Activated B cell treated with CpG ODN at 0.5 μM for 24 hours (primary cell): Measurements from ENCODE around the gene HCFC1. TPM values are rescaled to one million over a fixed set of nuclear protein-coding genes. Genes with fewer than 3 reads are reported as not detected.
A peak's percentile ranks its signal among the peaks of the same experiment; 100 is the strongest.

Source experiments
- ATAC-seq: fragments of 200-7000 bp; cut with Tn5 transposase; one replicate; pipeline ENCODE4 v1.10.0; 2021; ENCODE audit warnings: low read depth, mild to moderate bottlenecking, moderate library complexity
- CTCF ChIA-PET: fragments of 350-600 bp; sonication (Branson Sonifier 250); formaldehyde crosslinking; loops from one replicate; lab custom pipeline; 2021; ENCODE audit warnings: antibody characterized with exemption; lab: Charles Lee
- POLR2A ChIA-PET: fragments of 350-600 bp; sonication (Branson Sonifier 250); formaldehyde crosslinking; loops from one replicate; lab custom pipeline; 2021; ENCODE audit warnings: antibody characterized with exemption; lab: Charles Lee
- DNase-seq: peaks from one replicate; pipeline ENCODE4 v3.0.0; 2022
- H3K27ac Mint-ChIP-seq: one replicate; pipeline ENCODE4 v1.8.0; 2020; ENCODE audit warnings: mixed read lengths
- H3K27me3 Mint-ChIP-seq: one replicate; pipeline ENCODE4 v1.8.0; 2021; ENCODE audit warnings: mixed read lengths
- H3K36me3 Mint-ChIP-seq: one replicate; pipeline ENCODE4 v1.8.0; 2021; ENCODE audit warnings: low read depth, mixed read lengths
- H3K4me1 Mint-ChIP-seq: one replicate; pipeline ENCODE4 v1.8.0; 2021; ENCODE audit warnings: mixed read lengths
- H3K4me3 Mint-ChIP-seq: one replicate; pipeline ENCODE4 v1.8.0; 2020; ENCODE audit warnings: mild to moderate bottlenecking, mixed read lengths
- H3K9me3 Mint-ChIP-seq: one replicate; pipeline ENCODE4 v1.8.0; 2020; ENCODE audit warnings: mixed read lengths
- intact Hi-C: fragments of 100-400 bp; cut with micrococcal nuclease; formaldehyde crosslinking; loops from one replicate; pipeline ENCODE4 v1.15.1; 2024
- total RNA-seq: library from RNA; stranded (reverse); gene quantifications from 2 replicates; pipeline ENCODE4 v1.2.3, GENCODE V29; 2022
- TF ChIP-seq, protein P1 (sequence below): fragments of 200-600 bp; IDR thresholded peaks from one replicate; pipeline ENCODE4 v1.8.0; 2022; ENCODE audit warnings: antibody characterized with exemption, mild to moderate bottlenecking

Gene HCFC1
- total RNA-seq, 1 donor from 2014 or later = 79.4 TPM

DNA sequence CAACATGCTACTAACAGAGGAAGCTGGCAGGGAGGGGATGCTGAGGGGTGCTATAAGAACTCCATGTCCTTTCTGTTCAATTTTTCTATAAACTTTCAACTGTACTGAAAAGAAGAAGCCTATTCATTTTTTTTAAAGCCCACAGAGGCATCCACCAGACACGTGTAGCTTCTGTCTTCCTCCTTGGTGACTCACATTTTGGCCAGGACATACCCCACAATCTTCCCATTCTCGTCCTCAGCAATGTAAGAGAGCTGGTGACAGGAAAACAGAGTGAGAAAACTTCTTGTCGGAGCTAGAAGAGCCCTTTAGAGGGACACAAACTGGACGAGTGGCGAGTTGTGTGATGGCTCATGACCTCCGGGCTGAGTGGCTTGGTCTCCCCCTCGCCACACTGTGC, 37.9 kb downstream of the HCFC1 start:
- peaks cover 22% of the 10 kb centered on the region for H3K36me3 Mint-ChIP-seq
- ChIA-PET CTCF (interaction anchor here (0.6 to 1.5 kb wide), 2 partner anchors 13 to 115 kb away, joined by 3 to 5 read pairs; no protein-coding TSS in a partner anchor), POLR2A (interaction anchor here (1.2 to 18.4 kb wide), 4 partner anchors 8 to 139 kb away, joined by 3 to 305 read pairs (median 7); partner anchors contain the start of genes ARHGAP4, HCFC1, IDH3G and SSR4)
- ATAC-seq (no peak), DNase-seq (no peak)
- H3K4me3 Mint-ChIP-seq = peak overlapping the region; percentile 84
- peak overlapping the region; percentile 46 for H3K27ac Mint-ChIP-seq
- H3K27me3 Mint-ChIP-seq = no peaks in the 10 kb centered on the region
- TF ChIP-seq, protein P1, sequence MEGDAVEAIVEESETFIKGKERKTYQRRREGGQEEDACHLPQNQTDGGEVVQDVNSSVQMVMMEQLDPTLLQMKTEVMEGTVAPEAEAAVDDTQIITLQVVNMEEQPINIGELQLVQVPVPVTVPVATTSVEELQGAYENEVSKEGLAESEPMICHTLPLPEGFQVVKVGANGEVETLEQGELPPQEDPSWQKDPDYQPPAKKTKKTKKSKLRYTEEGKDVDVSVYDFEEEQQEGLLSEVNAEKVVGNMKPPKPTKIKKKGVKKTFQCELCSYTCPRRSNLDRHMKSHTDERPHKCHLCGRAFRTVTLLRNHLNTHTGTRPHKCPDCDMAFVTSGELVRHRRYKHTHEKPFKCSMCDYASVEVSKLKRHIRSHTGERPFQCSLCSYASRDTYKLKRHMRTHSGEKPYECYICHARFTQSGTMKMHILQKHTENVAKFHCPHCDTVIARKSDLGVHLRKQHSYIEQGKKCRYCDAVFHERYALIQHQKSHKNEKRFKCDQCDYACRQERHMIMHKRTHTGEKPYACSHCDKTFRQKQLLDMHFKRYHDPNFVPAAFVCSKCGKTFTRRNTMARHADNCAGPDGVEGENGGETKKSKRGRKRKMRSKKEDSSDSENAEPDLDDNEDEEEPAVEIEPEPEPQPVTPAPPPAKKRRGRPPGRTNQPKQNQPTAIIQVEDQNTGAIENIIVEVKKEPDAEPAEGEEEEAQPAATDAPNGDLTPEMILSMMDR = no peak
- no peaks in the 10 kb centered on the region for H3K9me3 Mint-ChIP-seq
- intact Hi-C loops = no loop called here
- H3K4me1 Mint-ChIP-seq = peaks cover 30% of the 10 kb centered on the region

DNA sequence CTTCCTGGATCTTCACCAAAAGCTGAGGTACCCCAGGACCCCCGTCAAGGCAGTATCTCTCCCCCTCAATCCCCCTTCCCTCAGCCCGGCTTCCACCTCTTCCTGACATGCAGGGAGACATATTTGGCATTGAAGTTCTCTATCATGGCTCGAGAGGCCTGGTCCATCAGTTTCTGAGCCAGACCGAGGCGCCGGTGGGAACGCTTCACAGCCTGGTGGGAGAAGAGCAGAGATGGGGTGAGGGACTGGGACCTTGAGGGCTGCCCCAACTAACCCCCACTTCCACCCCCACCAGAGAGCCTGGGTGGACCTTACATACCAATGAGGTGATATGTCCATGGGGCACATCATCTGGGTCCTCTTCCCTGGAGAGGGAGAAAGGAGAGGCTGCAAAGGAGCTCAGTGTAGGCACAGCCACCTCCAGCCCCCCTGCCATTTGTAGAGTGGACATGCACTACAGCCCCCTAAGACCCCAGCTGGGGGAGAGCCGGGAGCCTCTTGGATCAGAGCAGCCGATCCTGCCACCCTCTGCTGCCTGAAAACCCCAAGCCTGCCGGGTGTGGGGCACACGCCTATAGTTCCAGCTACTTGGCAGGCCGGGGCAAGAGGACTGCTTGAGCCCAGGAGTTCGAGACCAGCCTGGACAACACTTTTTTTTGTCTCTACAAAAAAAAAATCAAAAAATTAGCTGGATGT, 39.2 kb downstream of the HCFC1 start:
- ATAC-seq = no peak
- ChIA-PET CTCF (no interaction called here), POLR2A (interaction anchor here (1.2 kb wide), 1 partner anchor 15 kb away, joined by 3 read pairs; no protein-coding TSS in a partner anchor)
- no peak for DNase-seq
- intact Hi-C loops = no loop called here
- Mint-ChIP-seq H3K27me3 (no peaks in the 10 kb centered on the region), H3K4me3 (no peak overlapping the region), H3K36me3 (peaks cover 20% of the 10 kb centered on the region), H3K27ac (no peak overlapping the region), H3K4me1 (peaks cover 29% of the 10 kb centered on the region), H3K9me3 (no peaks in the 10 kb centered on the region)
- TF ChIP-seq, protein P1 = no peak

DNA sequence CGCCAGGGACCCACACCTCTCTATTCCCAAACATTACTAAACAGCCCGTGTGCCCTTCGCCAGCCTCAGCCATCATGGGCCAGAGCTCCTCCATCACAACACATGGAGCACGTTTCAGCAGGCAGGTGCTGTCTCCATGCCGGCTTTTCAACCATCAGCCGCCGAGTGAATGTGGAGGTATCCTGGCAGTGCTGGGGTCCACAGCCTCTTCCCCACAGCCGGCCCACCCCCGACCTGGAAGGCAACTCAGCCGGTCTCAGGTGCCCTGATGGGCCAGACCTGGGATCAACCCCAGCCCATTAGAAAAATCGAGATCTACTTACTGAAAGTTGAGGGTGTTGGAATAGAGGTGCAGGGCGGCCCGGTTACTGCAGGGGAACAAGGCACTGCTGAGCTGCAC, 39.9 kb downstream of the HCFC1 start:
- intact Hi-C loops = no loop called here
- CTCF ChIA-PET = no interaction called here
- POLR2A ChIA-PET = no interaction called here
- H3K4me1 Mint-ChIP-seq = peaks cover 34% of the 10 kb centered on the region
- DNase-seq (no peak), ATAC-seq (no peak)
- no peak overlapping the region for H3K27ac Mint-ChIP-seq
- no peaks in the 10 kb centered on the region for H3K27me3 Mint-ChIP-seq
- no peaks in the 10 kb centered on the region for H3K9me3 Mint-ChIP-seq
- H3K36me3 Mint-ChIP-seq = peaks cover 20% of the 10 kb centered on the region
- H3K4me3 Mint-ChIP-seq = no peak overlapping the region
- TF ChIP-seq, protein P1 = no peak

DNA sequence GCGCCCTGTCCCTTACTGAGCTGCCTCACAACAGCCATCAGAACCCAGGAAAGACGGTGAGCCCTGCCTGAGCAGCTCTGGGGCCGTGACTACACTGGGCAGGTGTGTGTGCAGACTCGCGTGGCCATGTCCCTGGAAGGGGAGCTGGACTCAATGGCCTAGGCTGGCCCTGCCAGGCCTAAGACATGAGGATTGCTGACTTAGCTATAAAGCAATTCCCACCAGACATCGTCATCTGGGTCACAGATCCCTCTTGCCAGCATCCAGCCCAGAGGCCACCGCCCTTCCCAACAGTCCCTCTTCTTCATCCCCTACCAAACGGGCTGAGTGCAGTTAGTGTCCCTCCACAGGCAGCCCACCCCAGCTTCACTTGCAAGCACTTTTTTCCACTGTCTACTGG, 40.5 kb downstream of the HCFC1 start:
- no peak for ATAC-seq
- Mint-ChIP-seq H3K4me3 (no peak overlapping the region), H3K27me3 (no peaks in the 10 kb centered on the region), H3K4me1 (peaks cover 31% of the 10 kb centered on the region), H3K27ac (no peak overlapping the region), H3K9me3 (no peaks in the 10 kb centered on the region), H3K36me3 (peaks cover 20% of the 10 kb centered on the region)
- CTCF ChIA-PET = no interaction called here
- intact Hi-C loops = no loop called here
- TF ChIP-seq, protein P1 = no peak
- POLR2A ChIA-PET = no interaction called here
- no peak for DNase-seq

DNA sequence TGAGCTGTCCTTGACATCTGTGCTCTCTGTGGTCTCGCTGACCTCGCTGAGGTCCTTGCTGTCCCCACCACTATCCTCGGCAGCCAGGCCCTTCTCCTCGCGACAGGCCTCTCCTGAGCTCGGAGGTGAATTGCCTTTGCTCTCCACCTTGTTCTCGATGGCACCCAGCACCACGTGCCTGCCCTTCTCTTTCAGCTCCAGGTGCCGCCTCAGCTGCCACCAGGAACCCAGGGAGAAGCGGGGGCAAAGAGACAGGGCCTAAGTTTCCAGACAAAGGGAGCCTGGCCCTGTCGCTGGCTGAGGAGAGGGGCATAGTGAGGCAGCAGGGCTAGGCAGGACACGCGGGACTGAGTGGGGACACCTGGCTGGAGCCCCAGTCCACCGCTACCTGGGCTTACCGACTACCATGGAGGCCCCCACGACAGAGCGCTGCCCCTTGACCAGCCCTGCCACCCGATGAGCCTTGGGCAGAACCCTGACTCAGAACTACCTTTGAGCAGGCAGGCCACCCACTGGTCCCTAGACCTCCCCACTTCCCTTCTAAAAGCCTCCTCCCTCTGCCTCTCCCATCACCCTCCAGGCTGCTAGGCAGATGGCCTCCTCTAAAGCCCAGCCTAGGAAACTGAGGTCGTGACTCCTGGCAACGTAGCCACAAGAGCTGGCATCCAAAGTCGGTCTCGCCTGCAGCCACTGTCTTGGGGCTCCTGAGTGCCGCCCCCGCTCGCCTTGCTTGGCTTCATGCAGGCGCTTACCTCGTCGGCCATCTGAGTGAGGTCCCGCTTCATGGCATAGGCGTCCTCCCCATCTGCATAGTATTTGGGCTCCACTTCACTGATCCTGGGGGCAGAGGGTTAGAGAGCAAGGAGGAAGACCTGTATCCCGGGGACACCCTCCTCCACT, 41.4 kb downstream of the HCFC1 start:
- peaks cover 22% of the 10 kb centered on the region for H3K36me3 Mint-ChIP-seq
- ATAC-seq = no peak
- H3K4me1 Mint-ChIP-seq = peaks cover 32% of the 10 kb centered on the region
- no peak for DNase-seq
- ChIA-PET CTCF (no interaction called here), POLR2A (interaction anchor here (10.3 kb wide), 1 partner anchor 13 kb away, joined by 305 read pairs; the partner anchor contains the start of genes NAA10 and RENBP)
- H3K27ac Mint-ChIP-seq = peak overlapping the region; percentile 93
- intact Hi-C loops = no loop called here
- H3K4me3 Mint-ChIP-seq = no peak overlapping the region
- TF ChIP-seq, protein P1 = no peak
- H3K9me3 Mint-ChIP-seq = no peaks in the 10 kb centered on the region
- H3K27me3 Mint-ChIP-seq = no peaks in the 10 kb centered on the region
